Activated CD8-positive, alpha-beta memory T cell treated with anti-CD3 and anti-CD28 coated beads, Interleukin-2, amount 50 U/mL, for 24 hours (primary cell): ENCODE data around the gene GADD45GIP1.
"Not testable (repeated sequence)": the region's sequence is repeated elsewhere in the genome, so short reads cannot be mapped to it uniquely, and the experiment has no call there.

ENCODE experiments used
- DNase-seq: peaks from one replicate; pipeline ENCODE4 v3.0.0-alpha.2; 2020; ENCODE audit errors: extremely low read depth

Gene GADD45GIP1

GRCh38 chr19:12939975-12940423 lies 17.0 kb downstream of the GADD45GIP1 start:
- no peak for DNase-seq

- no peak for DNase-seq
Observed at GRCh38 chr19:12938779-12939601, 18.0 kb downstream of the GADD45GIP1 start.

- DNase-seq: peak; percentile 99
Observed at GRCh38 chr19:12937927-12938778, 18.9 kb downstream of the GADD45GIP1 start, which contains the start of gene CALR. Gene CALR, plus strand, starts transcription at chr19:12938609. Its CDS starts 71 bp downstream, at chr19:12938680.

GRCh38 chr19:12937093-12937926 lies 19.7 kb downstream of the GADD45GIP1 start:
- no peak for DNase-seq

GRCh38 chr19:12936582-12936981 lies 20.4 kb downstream of the GADD45GIP1 start:
- DNase-seq: no peak

- DNase-seq: no peak
Observed at GRCh38 chr19:12935071-12935470, 22.0 kb downstream of the GADD45GIP1 start.

- peak; percentile 82 for DNase-seq
Observed at GRCh38 chr19:12933287-12934072, 23.5 kb downstream of the GADD45GIP1 start, which contains the start of gene FARSA. Gene FARSA, minus strand, starts transcription at chr19:12933711. Its CDS starts 15 bp downstream, at chr19:12933696.

- DNase-seq: no peak
Observed at GRCh38 chr19:12932392-12933286, 24.4 kb downstream of the GADD45GIP1 start.

GRCh38 chr19:12930002-12930645 lies 26.9 kb downstream of the GADD45GIP1 start:
- no peak for DNase-seq

GRCh38 chr19:12924621-12925310 lies 32.3 kb downstream of the GADD45GIP1 start:
- no peak for DNase-seq

- no peak for DNase-seq
Observed at GRCh38 chr19:12922959-12923358, 34.1 kb downstream of the GADD45GIP1 start.

GRCh38 chr19:12921047-12921446 lies 36.0 kb downstream of the GADD45GIP1 start:
- no peak for DNase-seq

- no peak for DNase-seq
Observed at GRCh38 chr19:12918253-12918652, 38.8 kb downstream of the GADD45GIP1 start.

GRCh38 chr19:12915860-12916259 lies 41.2 kb downstream of the GADD45GIP1 start:
- DNase-seq: not testable (repeated sequence)

GRCh38 chr19:12913851-12914690 lies 43.0 kb downstream of the GADD45GIP1 start:
- no peak for DNase-seq

GRCh38 chr19:12913011-12913561 lies 43.9 kb downstream of the GADD45GIP1 start:
- DNase-seq: no peak

- no peak for DNase-seq
Observed at GRCh38 chr19:12912571-12912970, 44.5 kb downstream of the GADD45GIP1 start.
